Measurements from ENCODE around the gene PRG3. TPM values are rescaled to one million over a fixed set of nuclear protein-coding genes. Genes with fewer than 3 reads are reported as not detected.

PRG3 gene
- total RNA-seq, 2 experiments from 2014 or later, result not detected

- POLR2A ChIA-PET, result no interaction called here
- CTCF ChIA-PET, result no interaction called here
These were observed 48.1 kb downstream of the PRG3 start for GRCh38 chr11:57332694-57333440.

DNA sequence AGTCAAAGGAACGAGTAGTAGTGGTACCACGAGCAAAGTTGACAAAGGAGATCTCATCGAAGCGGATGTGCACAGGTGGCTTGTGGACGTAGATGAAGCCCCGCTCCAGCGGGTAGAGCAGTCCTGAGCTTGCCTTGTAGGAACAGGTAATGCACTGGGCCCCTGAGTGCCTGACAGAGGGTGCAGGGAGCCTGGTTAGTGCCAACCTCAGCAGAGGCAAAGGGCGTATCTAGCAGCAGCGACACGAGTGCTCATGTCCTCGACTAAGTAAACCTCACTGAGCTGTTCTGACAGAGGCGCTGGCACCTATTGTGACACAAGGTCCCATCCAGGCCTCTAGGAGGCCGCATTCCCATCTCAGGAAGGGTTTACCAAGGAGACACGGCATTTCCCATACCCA lies 49.2 kb downstream of the PRG3 start:
- ChIA-PET POLR2A (no interaction called here), CTCF (no interaction called here)

- POLR2A ChIA-PET, result no interaction called here
These were observed 50.9 kb downstream of the PRG3 start for GRCh38 chr11:57330029-57330428.

DNA sequence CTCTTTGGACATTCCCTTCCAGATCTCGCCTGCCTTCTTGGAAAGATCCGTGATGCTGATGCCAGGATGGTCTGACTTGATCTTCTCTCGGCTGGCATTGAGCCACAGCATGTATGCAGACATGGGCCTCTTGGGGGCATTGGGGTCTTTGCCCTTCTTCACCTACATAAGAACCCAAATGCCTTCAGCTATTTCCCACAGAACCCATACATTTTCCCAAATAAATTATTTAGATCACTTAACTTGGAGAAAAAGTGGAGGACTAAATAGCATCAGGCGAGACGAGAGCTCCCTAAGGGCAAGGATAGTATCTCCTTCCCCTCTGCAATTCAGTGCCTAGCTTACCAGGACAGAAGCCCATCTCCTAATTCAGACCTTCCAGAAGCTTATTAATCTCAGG lies 53.2 kb downstream of the PRG3 start:
- ChIA-PET POLR2A (no interaction called here), CTCF (interaction anchor here (1.3 kb wide), 1 partner anchor 18 kb away, joined by 5 read pairs; no protein-coding TSS in a partner anchor)

More at GRCh38 chr11:57330029-57330428, 50.9 kb downstream of the PRG3 start:
- CTCF ChIA-PET, result interaction anchor here (1.0 kb wide), 1 partner anchor 10 kb away, joined by 3 read pairs; no protein-coding TSS in a partner anchor

Other genes with a start within 250 kb of the PRG3 start
- gene LRRC55, start 199.2 kb downstream of the PRG3 start, total RNA-seq, result not detected
- not detected for gene APLNR, start 143.9 kb downstream of the PRG3 start, total RNA-seq
- gene TNKS1BP1, start 56.2 kb downstream of the PRG3 start, total RNA-seq, result 10 to 100 TPM; 13.3 to 13.8 TPM
- 100 to 1,000 TPM; 311 to 314 TPM for gene SSRP1, start 45.3 kb downstream of the PRG3 start, total RNA-seq
- gene P2RX3, start 42.8 kb downstream of the PRG3 start, total RNA-seq, result not detected
- gene PRG2, start 9.5 kb upstream of the PRG3 start, total RNA-seq, result 1 to 10 TPM in 1 of 2 experiments, not detected in 1; 1.0 TPM
- gene SLC43A3, start 46.0 kb upstream of the PRG3 start, total RNA-seq, result 100 to 1,000 TPM; 444 to 465 TPM
- gene RTN4RL2, start 79.4 kb upstream of the PRG3 start, total RNA-seq, result under 1 TPM; 0.23 to 0.36 TPM
- gene SLC43A1, start 134.6 kb upstream of the PRG3 start, total RNA-seq, result 10 to 100 TPM; 35.1 to 36.3 TPM
- gene TIMM10, start 149.6 kb upstream of the PRG3 start, total RNA-seq, result 100 to 1,000 TPM; 137 to 140 TPM
- not detected for gene SMTNL1, start 156.4 kb upstream of the PRG3 start, total RNA-seq
- gene UBE2L6, start 186.5 kb upstream of the PRG3 start, total RNA-seq, result 10 to 100 TPM; 81.3 to 88.9 TPM
- gene SERPING1, start 216.5 kb upstream of the PRG3 start, total RNA-seq, result not detected

Data from activated CD8-positive, alpha-beta memory T cell treated with anti-CD3 and anti-CD28 coated beads for 36 hours (primary cell).